HG03175 (cell line): Measurements from ENCODE around the gene ANKRD44.
A peak's percentile ranks its signal among the peaks of the same experiment; 100 is the strongest.

Experiments used
- ATAC-seq: cut with Tn5 transposase; IDR thresholded peaks from one replicate; pipeline ENCODE4 v1.9.1; 2021; ENCODE audit warnings: mild to moderate bottlenecking, moderate library complexity; ENCODE audit not compliant: unreplicated experiment

The ANKRD44 gene

DNA sequence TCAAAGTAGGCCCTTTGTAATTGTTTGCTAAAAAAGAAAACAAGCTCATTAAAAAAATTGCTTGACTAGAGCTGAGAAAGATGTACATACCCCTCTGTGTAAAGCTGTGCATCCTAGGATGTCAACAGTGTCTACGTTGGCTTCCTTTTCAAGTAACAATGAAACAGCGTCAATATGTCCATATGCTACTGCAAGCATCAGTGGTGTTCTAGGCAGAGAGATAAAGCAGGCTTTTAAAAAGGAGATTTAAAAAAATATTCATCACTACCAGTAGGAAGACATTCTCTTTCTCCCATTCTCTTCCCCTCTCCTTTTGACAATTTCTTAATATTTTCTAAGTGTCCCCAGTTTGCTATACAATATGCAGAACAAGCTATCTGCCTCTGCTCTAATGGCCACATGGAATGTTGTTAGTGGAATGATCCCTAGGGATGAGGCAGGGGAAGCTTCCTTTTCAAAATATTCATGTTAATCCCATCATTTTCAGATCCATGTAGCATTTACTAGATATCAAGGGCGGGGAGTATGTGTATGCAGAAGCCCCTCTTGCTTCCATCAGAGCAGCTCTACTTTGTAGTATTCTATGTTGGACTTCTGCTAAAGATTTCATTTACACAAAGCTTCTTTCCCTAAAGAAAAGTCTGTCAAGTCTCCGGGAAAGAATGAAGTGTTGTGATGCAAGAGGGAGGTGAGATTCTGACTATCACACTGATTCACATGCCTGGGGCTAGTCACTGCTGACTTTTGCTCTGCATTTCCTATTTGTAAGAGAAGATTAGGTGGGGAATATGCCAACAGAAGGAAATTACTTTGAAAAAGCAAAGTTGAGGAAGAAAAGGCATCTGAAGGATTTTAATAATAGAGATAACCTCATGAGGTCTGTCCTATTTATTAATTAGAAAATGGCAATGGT, 302.6 kb downstream of the ANKRD44 start:
- ATAC-seq = no peak

DNA sequence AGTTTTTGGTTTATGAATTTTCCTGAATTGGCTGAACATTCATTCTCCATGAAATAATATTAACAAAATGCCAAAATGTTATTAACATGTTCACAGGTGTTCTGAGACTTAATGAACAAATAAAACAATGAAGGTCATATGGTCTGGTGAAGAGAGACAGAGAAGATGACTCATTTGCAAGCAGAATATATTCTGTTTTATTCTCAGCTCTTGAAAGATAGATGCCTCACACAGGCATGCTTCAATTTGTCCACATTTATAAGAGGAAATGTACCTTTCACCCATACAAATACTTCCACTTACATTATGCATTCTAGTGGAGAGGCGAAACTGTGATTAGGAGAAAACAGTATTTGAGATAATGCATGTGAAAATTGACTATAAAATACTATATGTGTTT, 308.7 kb downstream of the ANKRD44 start:
- no peak for ATAC-seq

DNA sequence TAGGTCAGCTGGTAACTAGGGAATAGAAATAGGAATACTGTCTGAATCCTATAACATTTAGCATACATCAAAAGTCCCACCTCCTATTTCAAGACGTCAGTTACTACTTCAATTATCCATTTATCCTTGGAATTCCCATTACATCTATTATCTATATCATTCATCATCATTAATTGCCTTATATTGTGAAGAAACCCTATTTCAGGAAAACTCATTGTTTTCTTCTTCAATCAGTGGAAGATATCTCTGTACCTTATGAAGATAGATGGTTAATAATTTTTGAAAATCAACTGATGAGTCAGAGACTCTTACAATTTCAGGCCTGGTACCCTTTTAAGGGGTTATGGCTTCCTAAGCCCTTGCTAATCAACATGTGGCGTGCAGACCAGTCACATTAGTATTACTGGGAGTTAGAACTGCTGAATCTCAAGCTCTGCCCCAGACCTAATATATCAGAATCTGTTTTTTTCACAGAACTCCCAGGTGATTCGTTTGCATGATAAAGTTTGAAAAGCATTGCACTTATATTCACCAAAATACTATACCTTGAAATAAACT, 314.7 kb downstream of the ANKRD44 start:
- no peak for ATAC-seq

DNA sequence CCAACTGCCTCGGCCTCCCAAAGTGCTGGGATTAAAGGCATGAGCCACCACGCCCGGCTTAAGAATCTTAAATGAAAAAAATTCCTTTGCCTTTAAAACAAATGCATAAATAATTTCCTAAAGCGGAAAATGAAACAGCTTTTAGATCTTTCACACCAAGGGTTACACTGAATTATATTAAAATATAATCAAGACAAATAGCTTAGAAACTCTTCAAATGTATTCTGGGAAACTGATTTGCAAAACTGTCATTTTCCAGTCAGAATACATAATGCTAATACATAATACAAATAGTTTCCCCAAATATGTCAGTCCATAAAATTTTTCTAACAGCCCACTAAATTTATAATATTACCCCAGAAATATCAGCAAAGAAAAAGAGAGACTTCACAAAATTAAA, 315.8 kb downstream of the ANKRD44 start:
- ATAC-seq = no peak

DNA sequence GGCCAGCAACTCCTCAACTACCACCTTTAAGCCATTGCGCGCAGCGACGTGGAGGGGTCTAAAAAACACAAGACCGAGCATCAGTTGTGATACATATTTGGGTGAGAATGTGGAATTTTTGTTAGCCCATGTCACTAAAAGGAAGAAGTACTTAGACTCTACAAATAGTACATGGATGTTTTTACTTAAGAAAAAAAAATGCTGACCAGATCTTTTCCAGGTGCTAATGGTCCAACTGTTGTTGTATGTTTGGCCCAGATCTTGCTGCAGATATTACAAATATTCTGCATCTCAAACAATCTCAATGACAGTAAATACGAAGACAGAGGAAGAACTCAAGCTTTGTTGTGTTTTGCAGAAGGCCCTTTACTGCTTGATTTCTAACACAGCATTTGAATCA, 317.0 kb downstream of the ANKRD44 start:
- no peak for ATAC-seq

DNA sequence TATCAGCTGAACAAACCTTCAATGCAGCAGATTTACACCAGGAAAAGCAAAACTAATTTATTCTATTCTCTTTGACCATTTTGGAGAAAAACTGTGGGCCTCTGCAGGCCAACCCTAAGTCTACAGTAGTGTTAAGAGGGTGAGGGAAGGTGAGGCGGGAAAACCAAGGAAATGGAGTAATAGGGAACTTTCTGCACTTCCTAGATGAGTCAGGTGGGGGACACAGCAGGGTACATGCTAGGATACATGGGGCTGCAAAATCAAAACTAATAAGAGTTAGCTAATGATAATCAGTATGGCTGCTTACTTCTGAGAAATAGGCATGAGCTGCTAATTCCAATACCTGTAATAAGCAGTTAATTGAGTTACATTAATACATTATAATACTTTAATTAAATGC, 318.1 kb downstream of the ANKRD44 start:
- ATAC-seq = no peak

DNA sequence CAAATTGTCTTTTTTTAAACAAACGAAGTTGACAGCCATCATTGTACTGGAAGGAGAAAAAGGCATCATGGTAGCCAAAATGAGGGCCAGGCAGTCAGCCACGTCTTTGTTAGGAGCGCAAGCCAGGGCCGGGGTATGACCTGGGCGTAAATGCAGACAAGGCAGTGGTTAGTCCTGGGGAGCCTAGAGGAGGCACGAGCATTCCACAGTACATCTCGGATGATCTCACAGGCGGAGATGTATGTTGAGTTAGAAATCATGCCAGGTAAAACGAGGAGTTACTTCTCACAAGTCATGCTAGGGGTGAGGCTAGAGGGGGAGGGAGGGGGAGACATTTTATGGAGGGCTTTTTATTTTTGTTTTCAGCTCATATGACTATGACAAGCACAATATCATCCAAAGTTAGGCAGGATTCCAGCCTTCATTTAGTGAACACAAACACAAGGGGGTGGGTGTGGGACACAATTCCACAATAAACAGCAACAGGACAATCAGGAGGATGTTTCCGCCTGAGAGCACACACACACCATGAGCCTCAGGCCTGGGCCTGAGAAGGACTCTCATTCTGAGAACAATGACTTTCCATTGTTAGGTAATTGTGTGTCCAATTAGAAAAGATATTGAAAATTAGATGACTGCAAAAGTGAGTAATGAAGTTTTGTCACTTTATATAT, 319.7 kb downstream of the ANKRD44 start:
- ATAC-seq = no peak

DNA sequence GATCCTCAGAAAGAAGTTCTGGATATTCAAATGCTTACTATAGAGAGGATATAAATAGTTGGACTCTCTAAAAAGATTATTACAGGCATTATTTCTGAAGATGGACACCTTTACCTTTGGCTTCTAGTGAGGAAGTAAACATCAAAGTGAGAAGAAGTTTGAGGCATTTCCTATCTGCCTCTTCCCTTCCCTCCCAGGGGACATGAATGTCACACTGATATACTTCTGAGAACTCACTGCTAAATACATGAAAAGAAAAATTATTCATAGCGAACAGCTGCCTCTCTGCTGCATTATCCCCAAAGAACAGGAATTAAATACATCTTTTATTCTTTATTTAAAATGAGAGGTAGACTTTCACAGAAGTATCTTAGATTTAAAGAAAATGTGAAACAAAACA, 320.5 kb downstream of the ANKRD44 start:
- no peak for ATAC-seq

DNA sequence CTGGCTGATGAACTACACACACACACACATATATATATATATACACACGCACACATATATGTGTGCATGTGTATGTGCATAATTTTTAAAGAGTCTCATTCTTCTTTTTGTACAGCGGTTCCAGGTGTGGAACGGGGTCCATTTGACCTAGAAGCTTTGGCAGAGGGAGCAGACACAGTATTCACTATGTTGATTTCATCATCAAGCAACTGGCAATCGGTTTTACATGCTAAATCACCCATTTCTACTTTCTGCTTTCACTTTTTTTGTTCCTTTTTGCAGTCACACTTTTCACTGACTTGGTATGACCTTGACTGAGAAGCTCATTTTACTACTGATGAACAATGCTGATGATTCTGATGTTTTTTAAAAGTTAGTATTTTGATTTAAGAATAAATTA, 321.1 kb downstream of the ANKRD44 start:
- no peak for ATAC-seq

DNA sequence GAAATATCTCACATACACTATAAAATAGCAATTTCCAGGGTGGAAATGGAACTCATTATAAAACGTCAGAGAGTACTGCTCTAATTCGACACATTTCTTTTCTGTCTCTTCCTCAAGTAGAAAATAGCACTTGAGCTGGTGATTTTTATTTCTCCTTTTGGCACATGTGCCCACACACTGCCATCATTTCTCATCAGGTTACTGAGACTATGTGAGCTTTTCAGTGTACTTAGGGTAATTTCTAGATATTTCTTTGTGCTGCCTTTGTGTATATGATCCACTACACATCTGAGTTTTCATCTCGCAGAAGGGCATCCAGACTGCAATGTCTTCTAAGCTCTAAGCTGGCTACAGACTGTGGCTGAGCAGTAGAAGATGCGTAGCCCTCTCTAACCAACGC, 321.9 kb downstream of the ANKRD44 start:
- no peak for ATAC-seq

DNA sequence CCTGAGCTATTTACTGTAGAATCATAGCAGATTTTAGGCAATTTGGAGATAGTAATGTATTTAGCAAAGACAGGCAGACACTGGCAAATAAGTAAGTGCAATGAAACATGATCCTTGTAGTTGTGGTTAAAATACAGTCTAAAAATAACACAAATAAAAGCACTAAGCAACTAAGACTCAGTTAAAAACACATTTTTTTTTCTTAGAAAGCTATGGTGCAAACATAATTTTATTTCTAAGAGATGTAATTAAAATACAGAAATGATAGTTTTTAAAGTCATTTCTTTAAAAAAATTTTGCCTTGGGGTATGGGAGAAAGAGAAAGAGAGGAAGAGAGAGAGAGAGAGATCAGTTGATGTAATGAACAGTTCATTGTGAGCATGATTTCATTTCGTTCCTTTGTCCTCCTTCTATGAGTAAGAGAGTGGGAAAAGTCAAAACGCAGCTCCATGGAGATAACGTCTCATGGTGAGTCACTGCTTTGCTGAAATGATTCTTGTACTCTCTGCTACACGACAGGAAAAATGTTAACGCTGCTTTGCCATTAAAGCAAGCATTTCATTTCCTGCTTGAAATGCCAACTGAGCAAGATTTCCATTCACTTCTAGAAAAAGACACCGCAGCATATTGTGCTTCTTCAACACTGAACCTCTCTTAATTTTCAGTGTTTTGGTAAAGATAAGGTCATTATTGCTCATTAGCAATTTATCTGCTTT, 322.8 kb downstream of the ANKRD44 start:
- ATAC-seq = peak; percentile 42

DNA sequence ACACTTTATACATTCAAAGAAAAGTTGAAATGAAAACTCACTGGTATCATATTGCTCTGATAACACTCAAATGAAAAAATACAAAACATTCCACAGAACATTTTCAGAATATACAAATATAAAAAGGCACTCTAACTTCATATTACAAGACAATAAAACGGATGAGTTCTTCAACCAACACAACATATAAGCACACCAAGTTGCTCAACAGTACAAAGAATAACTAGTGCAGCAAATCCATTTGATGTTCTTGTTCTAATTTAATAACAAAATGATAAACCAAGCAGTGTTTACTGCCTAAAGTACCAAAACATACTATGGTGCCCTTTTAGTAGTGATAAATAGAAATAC, 323.3 kb downstream of the ANKRD44 start:
- ATAC-seq = no peak

DNA sequence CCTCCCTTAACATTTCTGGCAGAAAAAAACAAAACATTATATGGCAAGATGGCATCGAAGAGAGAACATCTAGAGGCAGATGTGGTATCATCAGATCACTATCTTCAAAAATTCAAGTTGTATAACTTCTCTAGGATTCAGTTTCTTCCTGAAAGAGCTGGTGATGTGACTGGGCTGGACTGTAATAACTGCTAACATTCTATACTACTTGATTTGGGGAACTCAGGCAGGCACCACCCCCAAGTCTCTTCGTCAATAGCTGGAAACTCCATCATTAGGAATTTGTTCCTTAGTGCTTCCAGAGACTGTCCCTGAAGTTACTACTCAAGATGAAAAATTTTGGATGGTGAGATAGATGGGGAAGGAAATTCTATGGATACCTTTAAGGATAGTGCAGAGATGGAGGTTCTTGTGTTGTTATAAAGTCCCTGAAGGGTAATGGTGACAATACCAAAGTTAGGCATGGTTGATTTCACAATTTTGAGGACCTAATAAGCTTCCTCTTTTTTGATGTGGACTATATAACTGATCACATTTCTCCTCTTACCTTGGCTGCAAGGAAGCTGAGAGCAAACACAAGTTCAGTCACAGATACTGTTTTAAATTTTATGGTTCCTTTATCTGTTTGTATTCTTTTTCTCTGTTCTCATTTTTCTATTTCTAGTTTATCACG, 324.9 kb downstream of the ANKRD44 start:
- no peak for ATAC-seq

DNA sequence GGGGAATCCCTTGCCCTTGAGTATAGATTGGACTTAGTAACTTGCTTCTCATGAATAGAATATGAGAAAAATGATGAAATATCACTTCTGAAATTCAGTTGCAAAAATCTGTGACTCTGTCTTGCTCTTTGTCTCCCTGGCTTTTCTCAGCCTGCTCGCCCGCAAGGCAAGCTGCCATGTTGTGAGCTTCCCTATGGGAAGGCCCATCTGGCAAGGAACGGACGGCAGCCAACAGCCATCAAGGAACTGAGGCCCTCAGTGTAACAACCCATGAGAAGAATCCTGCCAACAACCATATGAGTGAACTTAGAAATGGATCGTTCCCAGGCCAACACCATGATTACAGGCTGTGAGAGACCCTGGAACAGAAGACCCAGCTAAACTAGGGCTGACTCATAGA, 325.7 kb downstream of the ANKRD44 start:
- no peak for ATAC-seq

DNA sequence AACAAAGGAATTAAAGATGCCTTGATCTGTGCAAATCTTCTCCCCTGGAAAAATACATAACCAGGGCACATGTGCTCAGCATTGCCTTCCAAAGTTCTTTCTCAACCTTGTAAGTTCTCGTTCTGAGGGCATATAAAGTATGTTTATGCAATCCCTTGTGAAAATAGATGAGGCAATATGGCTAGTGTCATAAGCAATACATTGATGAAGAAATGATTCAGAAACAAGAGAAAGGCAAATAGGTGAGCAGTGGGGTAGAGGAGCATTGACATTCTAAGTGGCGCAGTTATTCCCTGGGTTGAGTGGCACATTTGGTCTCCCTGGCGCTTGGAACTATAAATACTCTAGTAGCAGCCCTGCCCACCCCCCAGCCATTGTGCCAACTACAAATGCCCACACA, 326.6 kb downstream of the ANKRD44 start:
- ATAC-seq = no peak

DNA sequence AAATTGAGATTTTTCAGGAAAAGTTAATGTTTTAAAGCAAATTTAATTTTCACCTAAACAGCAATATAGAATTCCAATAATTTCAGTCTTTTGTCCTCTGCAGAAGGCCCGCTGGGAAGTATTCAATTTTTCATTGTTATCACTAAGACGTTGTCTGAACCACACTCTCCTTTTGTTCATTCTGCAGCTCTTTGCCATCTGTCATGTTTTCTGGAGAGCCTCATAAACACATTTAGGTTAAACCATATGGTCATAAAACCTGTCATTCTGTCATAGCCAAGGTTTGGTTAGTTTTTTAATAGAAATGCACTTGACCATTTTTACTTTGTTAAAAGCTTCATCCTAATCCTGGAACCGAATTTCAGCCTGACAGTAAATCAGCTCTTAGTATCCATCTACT, 330.1 kb downstream of the ANKRD44 start:
- ATAC-seq = no peak

DNA sequence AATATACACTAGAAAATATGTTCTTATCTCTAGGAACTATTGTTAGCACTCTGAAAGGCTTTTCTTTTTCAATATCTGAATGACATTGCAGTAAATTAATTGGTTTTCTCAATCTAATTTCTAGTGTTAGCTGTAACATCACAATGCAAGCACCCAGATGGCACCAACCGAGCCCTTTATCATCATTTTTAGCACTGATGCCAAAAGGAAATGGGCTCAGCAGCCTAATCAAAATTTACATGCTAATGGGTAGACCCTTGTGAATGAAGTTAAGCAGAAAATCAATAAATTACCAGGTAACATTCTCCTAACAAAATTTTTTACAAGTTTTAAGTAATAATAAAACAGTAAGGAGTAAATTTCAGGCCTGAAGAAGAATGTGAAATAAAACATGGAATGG, 330.6 kb downstream of the ANKRD44 start:
- no peak for ATAC-seq

DNA sequence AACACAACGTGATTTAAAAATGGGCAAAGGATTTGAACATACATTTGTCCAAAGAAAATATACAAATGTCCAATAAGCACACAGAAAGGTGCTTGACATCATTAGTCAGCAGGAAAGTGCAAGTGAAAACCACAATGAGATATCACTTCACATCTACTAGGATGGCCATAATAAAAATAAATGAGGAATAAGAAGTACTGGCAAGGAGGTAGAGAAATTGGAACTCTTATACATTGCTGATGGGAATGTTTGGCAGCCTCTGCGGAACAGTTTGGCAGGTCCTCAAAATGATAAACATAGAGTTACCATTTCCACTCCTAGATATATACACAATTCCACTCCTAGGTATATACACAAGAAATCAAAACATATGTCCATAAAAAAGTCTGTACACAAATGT, 333.1 kb downstream of the ANKRD44 start:
- ATAC-seq = no peak

DNA sequence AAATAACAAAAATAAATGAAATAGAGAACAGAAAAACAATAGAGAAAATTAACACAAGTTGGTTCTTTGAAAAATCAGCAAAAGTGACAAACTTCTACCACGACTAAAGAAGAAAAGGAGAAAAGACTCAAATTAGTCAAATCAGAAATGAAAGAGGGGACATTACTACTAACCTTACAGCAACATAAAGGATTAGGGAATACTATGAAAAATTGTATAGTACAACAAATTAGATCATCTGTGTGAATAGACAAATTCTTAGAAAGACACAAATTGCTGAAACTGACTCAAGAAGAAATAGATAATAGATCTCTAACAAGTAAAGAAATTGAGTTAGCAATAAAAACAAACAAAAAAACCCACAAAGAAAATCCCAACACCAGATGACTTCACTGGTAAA, 335.6 kb downstream of the ANKRD44 start:
- no peak for ATAC-seq

DNA sequence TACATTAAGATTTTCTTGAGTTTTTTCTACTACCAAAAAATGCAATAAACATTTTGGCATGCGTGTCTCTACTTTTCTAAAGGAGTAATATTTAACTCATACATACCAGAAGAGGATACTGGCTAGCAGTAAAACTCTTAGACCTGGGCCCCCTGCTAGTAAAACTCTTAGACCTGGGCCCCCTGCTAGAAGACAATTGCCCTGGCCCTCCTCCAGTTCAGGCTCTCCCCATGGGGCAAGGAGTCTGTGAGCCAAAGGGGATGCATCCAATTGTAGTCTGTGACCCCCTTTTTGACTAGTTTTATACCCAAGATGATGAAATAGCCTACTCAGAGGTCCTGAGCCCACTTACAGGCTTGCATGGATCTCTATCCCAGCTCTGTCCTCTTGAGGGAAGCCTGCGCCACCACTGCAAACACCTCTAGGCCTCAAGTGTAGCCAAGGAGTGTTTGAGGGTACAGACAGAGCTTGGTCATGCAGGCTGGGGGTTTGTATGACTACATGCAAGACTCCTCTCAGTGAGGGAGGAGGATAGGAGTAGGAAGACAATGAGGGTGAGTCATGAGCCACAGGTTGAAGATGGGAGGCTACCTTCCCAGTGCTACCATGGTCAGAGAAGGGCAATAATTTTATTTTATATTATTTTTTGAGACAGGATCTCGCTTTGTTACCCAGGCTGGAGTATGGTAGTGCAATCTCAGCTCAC, 338.9 kb downstream of the ANKRD44 start:
- ATAC-seq = no peak
